SHP77 (cell line): ENCODE measurements around the gene RIPOR2.
A peak's percentile ranks its signal among the peaks of the same experiment; 100 is the strongest.
"Not testable (repeated sequence)": the region's sequence is repeated elsewhere in the genome, so short reads cannot be mapped to it uniquely, and the experiment has no call there.

ENCODE experiments used
- DNase-seq, 2 experiments: peaks; one replicate each; lab custom pipeline; 2025; lab: John Stamatoyannopoulos, UW

Gene RIPOR2

GRCh38 chr6:24764833-24765828 is 170.6 kb downstream of the RIPOR2 start:
- not testable (repeated sequence) for DNase-seq

DNA sequence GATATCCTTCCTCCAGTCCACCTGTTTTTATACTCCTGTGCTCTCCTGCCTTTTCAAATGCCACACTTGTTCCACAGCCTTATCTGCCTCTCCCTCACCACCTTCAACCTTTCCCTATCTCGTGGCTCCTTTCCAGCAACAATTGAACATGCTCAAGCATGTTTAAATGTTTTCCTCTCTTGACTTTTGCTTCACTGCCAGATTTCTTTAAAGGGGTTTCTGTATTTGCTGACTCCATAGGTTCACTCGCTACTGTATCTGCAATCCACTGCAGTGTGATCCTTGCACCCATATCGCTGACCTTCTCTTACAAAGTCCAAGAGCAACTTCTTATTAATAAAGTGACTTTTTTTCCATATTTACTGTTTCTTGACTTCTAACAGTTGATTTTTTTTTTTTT is 172.2 kb downstream of the RIPOR2 start:
- no peak for DNase-seq

DNA sequence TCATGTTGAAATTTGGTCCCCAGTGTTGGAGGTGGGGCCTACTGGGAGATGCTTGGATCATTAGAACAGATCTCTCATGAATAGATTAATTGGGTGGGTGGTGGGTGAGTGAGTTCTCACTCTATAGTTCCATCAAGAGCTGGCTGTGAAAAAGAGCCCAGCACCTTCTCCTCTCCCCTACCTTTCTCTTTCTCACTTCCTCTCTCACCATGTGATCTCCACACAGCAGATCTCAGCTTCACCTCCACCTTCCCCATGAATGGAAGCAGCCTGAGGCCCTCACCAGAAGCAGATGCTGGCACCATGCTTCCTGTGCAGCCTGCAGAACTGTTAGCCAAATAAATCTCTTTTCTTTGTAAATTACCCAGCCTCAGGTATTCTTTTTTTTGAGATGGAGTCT is 173.9 kb downstream of the RIPOR2 start:
- DNase-seq, result no peak

DNA sequence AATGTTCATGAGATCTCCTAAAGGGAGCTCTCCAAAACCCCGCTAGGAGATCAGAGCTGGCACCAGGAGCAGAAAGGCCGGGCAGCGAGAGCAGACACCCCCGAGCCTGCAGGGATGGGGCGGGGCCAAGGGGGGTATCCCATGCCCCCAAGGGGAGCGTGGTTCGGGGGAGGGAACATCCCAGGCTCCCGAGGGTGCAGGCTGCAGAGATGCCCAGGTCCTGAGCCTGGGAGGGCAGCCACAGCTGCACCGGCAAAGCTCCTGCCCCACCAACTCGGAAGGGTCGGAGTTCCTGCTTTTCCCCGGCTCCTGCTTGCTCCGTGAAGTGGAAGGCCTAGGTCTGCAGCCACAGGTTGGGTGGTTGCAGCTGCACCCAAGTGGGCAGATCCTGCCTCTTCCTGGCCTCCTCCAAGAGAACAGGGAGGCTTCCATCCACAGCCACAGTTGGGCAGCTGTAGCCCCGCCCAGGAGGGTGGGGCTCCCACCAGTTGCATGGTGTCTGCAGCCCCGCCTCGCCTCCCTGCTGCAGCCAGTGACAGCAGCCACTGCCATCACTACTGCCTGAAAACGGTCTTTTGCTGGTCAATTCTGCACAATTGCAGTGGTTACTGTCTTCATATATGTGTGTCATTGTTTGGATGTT is 174.4 kb downstream of the RIPOR2 start:
- peak in 1 of 2 experiments; percentile 22 for DNase-seq

DNA sequence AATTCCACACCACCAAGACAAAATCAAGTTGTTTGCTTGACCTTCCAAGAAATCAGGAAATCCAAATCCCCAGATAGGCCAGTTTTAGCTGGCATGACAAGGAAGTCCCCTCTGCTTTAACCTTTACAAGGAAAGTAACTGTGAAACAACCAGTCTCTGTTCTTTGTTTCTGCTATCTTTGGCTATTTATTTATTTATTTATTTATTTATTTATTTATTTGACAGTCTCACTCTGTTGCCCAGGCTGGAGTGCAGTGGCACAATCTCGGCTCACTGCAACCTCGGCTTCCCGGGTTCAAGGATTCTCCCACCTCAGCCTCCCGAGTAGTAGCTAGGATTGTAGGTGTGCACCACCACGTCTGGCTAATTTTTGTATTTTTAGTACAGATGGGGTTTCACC is 175.6 kb downstream of the RIPOR2 start:
- DNase-seq, result no peak

GRCh38 chr6:24759718-24760117 is 176.0 kb downstream of the RIPOR2 start:
- no peak for DNase-seq

DNA sequence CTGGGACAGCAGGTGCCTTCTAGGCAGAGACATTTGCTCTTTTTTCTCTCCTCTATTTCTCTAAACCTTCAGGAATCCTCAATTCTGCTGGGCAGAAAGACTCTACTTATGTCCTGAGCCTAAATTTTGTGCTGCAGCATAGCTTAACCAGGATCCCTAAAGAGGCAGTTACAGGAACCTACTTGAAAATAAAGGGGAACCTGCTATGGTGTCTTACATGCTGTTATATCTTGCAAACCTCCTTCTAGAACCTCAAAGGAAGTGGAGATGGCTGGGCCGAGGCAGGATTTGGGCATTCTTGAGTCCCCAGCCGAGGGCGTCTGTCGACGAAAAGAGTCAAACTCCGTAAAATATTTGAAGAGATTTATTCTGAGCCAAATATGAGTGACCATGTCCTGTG is 178.1 kb downstream of the RIPOR2 start:
- DNase-seq, result no peak

DNA sequence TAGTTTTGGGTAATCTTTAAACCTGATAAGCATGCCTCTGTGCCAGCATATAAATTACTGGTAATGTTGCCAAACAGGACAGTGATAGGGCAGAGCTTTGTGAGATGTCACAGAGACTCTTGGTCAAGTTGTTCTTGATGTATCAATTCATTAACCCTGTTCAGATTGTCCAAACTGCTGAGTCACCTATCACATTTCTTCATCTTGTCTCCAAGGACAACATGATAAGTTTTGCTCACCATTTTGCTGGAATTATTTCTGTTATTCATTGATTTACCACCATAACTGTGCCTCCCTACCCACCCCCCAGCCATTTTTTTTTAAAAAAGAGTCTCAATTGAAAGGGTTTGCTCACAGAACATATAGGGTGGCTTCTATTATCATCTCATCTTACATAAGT is 180.5 kb downstream of the RIPOR2 start:
- no peak for DNase-seq

DNA sequence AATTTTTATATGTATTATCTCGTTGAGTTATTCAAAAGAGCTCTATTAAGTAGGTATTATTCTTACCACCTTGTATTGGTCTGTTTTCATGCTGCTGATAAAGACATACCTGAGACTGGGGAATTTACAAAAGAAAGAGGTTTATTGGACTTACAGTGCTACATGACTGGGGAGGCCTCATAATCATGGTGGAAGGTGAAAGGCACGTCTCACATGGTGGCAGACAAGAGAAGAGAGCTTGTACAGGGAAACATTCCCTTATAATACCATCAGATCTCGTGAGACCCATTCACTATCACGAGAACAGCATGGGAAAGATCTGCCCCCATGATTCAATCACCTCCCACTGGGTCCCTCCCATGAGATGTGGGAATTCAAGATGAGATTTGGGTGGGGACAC is 181.4 kb downstream of the RIPOR2 start:
- DNase-seq, result not testable (repeated sequence)
